NT2/D1 (cell line): ENCODE measurements around the gene PDE6H.

Experiments used
- YY1 ChIP-seq: IDR thresholded peaks from 2 replicates; pipeline ENCODE4 v1.6.1; 2011; ENCODE audit not compliant: insufficient read length, insufficient read depth
- ZNF274 ChIP-seq: IDR thresholded peaks from 2 replicates; pipeline ENCODE4 v1.6.1; 2011; ENCODE audit warnings: mild to moderate bottlenecking, low read depth, low read length

- no peak for TF ChIP-seq ZNF274
- no peak for TF ChIP-seq YY1
Measured at GRCh38 chr12:14962153-14962539, 10.7 kb upstream of the PDE6H start.
